Natural killer cell (primary cell): ENCODE data around the gene MYH10. TPM values are rescaled to one million over a fixed set of nuclear protein-coding genes. Genes with fewer than 3 reads are reported as not detected.

ENCODE experiments used
- ATAC-seq, 3 donors: fragments of 150-1000 bp in 2 of 3; fragments of 200-7000 bp in 1 of 3; cut with Tn5 transposase; 1 replicate in 1 of 3; 2 replicates in 2 of 3; pipeline ENCODE4 v1.10.0; 2021; ENCODE audit warnings: mild to moderate bottlenecking in 2 of 3, moderate library complexity in 2 of 3
- DNase-seq, 2 donors: peaks; one replicate each; pipeline versions ENCODE4 v3.0.0 to v3.0.0-alpha.2; 2013 to 2021; ENCODE audit warnings: mixed read lengths in 1 of 2
- H3K27ac ChIP-seq: one replicate; pipeline ENCODE4 v1.5.1; 2013; ENCODE audit warnings: mild to moderate bottlenecking, low read length
- H3K27me3 ChIP-seq: one replicate; pipeline ENCODE4 v1.6.1; 2013; ENCODE audit warnings: low read length; ENCODE audit not compliant: control insufficient read depth, insufficient read depth
- H3K36me3 ChIP-seq: one replicate; pipeline ENCODE4 v1.6.1; 2013; ENCODE audit warnings: low read length; ENCODE audit not compliant: control insufficient read depth, insufficient read depth
- H3K4me1 ChIP-seq: one replicate; pipeline ENCODE4 v1.6.1; 2013; ENCODE audit warnings: low read length; ENCODE audit not compliant: control insufficient read depth, insufficient read depth
- H3K4me3 ChIP-seq: one replicate; pipeline ENCODE4 v1.5.1; 2013; ENCODE audit warnings: low read length
- H3K9me3 ChIP-seq: one replicate; pipeline ENCODE4 v1.6.1; 2013; ENCODE audit warnings: low read length; ENCODE audit not compliant: control insufficient read depth, insufficient read depth
- H3K27ac Mint-ChIP-seq, 2 donors: one replicate each; pipeline ENCODE4 v1.8.0; 2022; ENCODE audit warnings: mild to moderate bottlenecking in 2 of 2, mixed read lengths in 2 of 2, moderate library complexity in 1 of 2
- H3K27me3 Mint-ChIP-seq, 2 donors: one replicate each; pipeline ENCODE4 v1.8.0; 2022; ENCODE audit warnings: low read depth in 2 of 2, mixed read lengths in 2 of 2
- H3K36me3 Mint-ChIP-seq: one replicate; pipeline ENCODE4 v1.8.0; 2022; ENCODE audit warnings: mixed read lengths
- H3K4me1 Mint-ChIP-seq, 2 donors: one replicate each; pipeline ENCODE4 v1.8.0; 2022; ENCODE audit warnings: mixed read lengths in 2 of 2
- H3K4me3 Mint-ChIP-seq: one replicate; pipeline ENCODE4 v1.8.0; 2022; ENCODE audit warnings: mild to moderate bottlenecking, moderate library complexity, mixed read lengths
- H3K9me3 Mint-ChIP-seq, 2 donors: one replicate each; pipeline ENCODE4 v1.8.0; 2022; ENCODE audit warnings: mixed read lengths in 2 of 2
- CTCF ChIP-seq: fragments of 200-600 bp; IDR thresholded peaks from one replicate; pipeline ENCODE4 v1.8.0; 2022; ENCODE audit warnings: antibody characterized with exemption
- WGBS: methylation state at CpG from one replicate; pipeline ENCODE4 v1.1.7; 2013; ENCODE audit warnings: missing lambda C conversion rate; ENCODE audit not compliant: insufficient coverage; 5-methylcytosine and 5-hydroxymethylcytosine counted together
- intact Hi-C: fragments of 100-400 bp; cut with micrococcal nuclease; formaldehyde crosslinking; loops from one replicate; pipeline ENCODE4 v1.14.2; 2022
- total RNA-seq, 4 donors: library from RNA; stranded (reverse); fragments of 120-200 nt in 1 of 4; gene quantifications; one replicate each; pipeline versions ENCODE4 v1.2.3 to v1.2.4, GENCODE V29; 2013 to 2022

MYH10 gene
- total RNA-seq, 3 donors from 2014 or later (not counting 1 experiment from before 2014, with no cell fraction given), result 0.28 to 1.5 (median 1.0) TPM

- H3K27me3 ChIP-seq, result no peaks in the 10 kb centered on the region
- peaks cover 1% of the 10 kb centered on the region for H3K4me1 ChIP-seq
- H3K27ac Mint-ChIP-seq, result peak overlapping the region; percentile 12 to 73
- ATAC-seq, result no peak
- intact Hi-C loops, result no loop called here
- peaks cover 9% of the 10 kb centered on the region for H3K36me3 Mint-ChIP-seq
- WGBS, result 94% methylated on average over 7 of the region's 7 CpGs
- H3K27ac ChIP-seq, result no peak overlapping the region
- DNase-seq, result no peak
- H3K27me3 Mint-ChIP-seq, result no peaks in the 10 kb centered on the region
- no peak for TF ChIP-seq CTCF
- no peaks in the 10 kb centered on the region for H3K9me3 ChIP-seq
- H3K4me3 ChIP-seq, result no peak overlapping the region
- peaks cover 49% of the 10 kb centered on the region for H3K36me3 ChIP-seq
- H3K4me3 Mint-ChIP-seq, result no peak overlapping the region
- H3K9me3 Mint-ChIP-seq, result no peaks in the 10 kb centered on the region
- H3K4me1 Mint-ChIP-seq, result peaks cover 44 to 57% of the 10 kb centered on the region in 2 donors
These were observed 186.8 kb downstream of the MYH10 start for GRCh38 chr17:8443756-8444155.

- Histone ChIP-seq H3K4me1 (peaks cover 11% of the 10 kb centered on the region), H3K4me3 (no peak overlapping the region), H3K27ac (no peak overlapping the region), H3K9me3 (no peaks in the 10 kb centered on the region), H3K27me3 (no peaks in the 10 kb centered on the region), H3K36me3 (peaks cover 37% of the 10 kb centered on the region)
- DNase-seq (no peak), ATAC-seq (no peak)
- WGBS, result no CpG with 5 or more reads among the region's 2 CpGs
- Mint-ChIP-seq H3K27ac (peak overlapping the region; percentile 8 to 53), H3K9me3 (no peaks in the 10 kb centered on the region), H3K36me3 (peaks cover 9% of the 10 kb centered on the region), H3K27me3 (no peaks in the 10 kb centered on the region), H3K4me3 (no peak overlapping the region), H3K4me1 (peaks cover 35 to 45% of the 10 kb centered on the region in 2 donors)
- no peak for TF ChIP-seq CTCF
- intact Hi-C loops, result no loop called here
These were observed 188.2 kb downstream of the MYH10 start for GRCh38 chr17:8442310-8442709.

GRCh38 chr17:8441690-8442089 is 188.8 kb downstream of the MYH10 start:
- H3K27ac ChIP-seq, result peak overlapping the region; percentile 8
- peaks cover 9% of the 10 kb centered on the region for H3K36me3 Mint-ChIP-seq

More at GRCh38 chr17:8441690-8442089, 188.8 kb downstream of the MYH10 start:
- Histone ChIP-seq H3K36me3 (peaks cover 32% of the 10 kb centered on the region), H3K4me1 (peaks cover 14% of the 10 kb centered on the region), H3K9me3 (no peaks in the 10 kb centered on the region), H3K27me3 (no peaks in the 10 kb centered on the region), H3K4me3 (no peak overlapping the region)
- Mint-ChIP-seq H3K27me3 (no peaks in the 10 kb centered on the region), H3K4me1 (peaks cover 41 to 44% of the 10 kb centered on the region in 2 donors), H3K4me3 (no peak overlapping the region), H3K27ac (peak overlapping the region; percentile 8 to 53), H3K9me3 (no peaks in the 10 kb centered on the region)
- intact Hi-C loops, result no loop called here
- TF ChIP-seq CTCF, result no peak
- DNase-seq, result no peak
- WGBS, result 94% methylated on average over 1 of the region's 2 CpGs
- no peak for ATAC-seq
